Measurements from ENCODE around the gene KRT4.

The KRT4 gene

GRCh38 chr12:52792185-52793029 lies 21.5 kb downstream of the KRT4 start:
- DNase-seq (ENCODE audit: low read depth, low spot score): no peak
- in situ Hi-C loops (cut with HindIII; ENCODE audit: low sequenced_read_pairs): no loop called here
- no peak for TF ChIP-seq CTCF (IDR thresholded peaks at IDR 0.05; ENCODE audit: low read depth, low read length)
- H3K4me3 ChIP-seq (ENCODE audit: low read depth, low read length): no peak overlapping the region

GRCh38 chr12:52791271-52792184 lies 22.4 kb downstream of the KRT4 start:
- no peak for TF ChIP-seq CTCF (IDR thresholded peaks at IDR 0.05; ENCODE audit: low read depth, low read length)
- in situ Hi-C loops (cut with HindIII; ENCODE audit: low sequenced_read_pairs): no loop called here
- no peak for DNase-seq (ENCODE audit: low read depth, low spot score)
- H3K4me3 ChIP-seq (ENCODE audit: low read depth, low read length): no peak overlapping the region

GRCh38 chr12:52790427-52791270 lies 23.3 kb downstream of the KRT4 start:
- in situ Hi-C loops (cut with HindIII; ENCODE audit: low sequenced_read_pairs): no loop called here
- H3K4me3 ChIP-seq (ENCODE audit: low read depth, low read length): no peak overlapping the region
- no peak for DNase-seq (ENCODE audit: low read depth, low spot score)
- no peak for TF ChIP-seq CTCF (IDR thresholded peaks at IDR 0.05; ENCODE audit: low read depth, low read length)

- H3K4me3 ChIP-seq (ENCODE audit: low read depth, low read length): no peak overlapping the region
- no peak for DNase-seq (ENCODE audit: low read depth, low spot score)
- in situ Hi-C loops (cut with HindIII; ENCODE audit: low sequenced_read_pairs): no loop called here
- no peak for TF ChIP-seq CTCF (IDR thresholded peaks at IDR 0.05; ENCODE audit: low read depth, low read length)
Measured at GRCh38 chr12:52789637-52790426, 24.1 kb downstream of the KRT4 start.

GRCh38 chr12:52788876-52789636 lies 24.9 kb downstream of the KRT4 start:
- in situ Hi-C loops (cut with HindIII; ENCODE audit: low sequenced_read_pairs): no loop called here

More at GRCh38 chr12:52788876-52789636, 24.9 kb downstream of the KRT4 start:
- no peak for TF ChIP-seq CTCF (IDR thresholded peaks at IDR 0.05; ENCODE audit: low read depth, low read length)
- no peak overlapping the region for H3K4me3 ChIP-seq (ENCODE audit: low read depth, low read length)
- no peak for DNase-seq (ENCODE audit: low read depth, low spot score)
